Esophagus squamous epithelium (tissue), 4 donors: ENCODE data around the gene PALD1.

Source experiments
- POLR2A ChIP-seq, 4 donors: fragments of 450-650 bp; IDR thresholded peaks; one replicate each; pipeline ENCODE4 v1.6.1; 2017; ENCODE audit warnings: antibody characterized with exemption in 4 of 4, mild to moderate bottlenecking in 4 of 4, moderate library complexity in 3 of 4
- TF ChIP-seq, protein P1 (sequence below), 6 experiments: fragments of 450-650 bp in 4 of 6; fragments of 200-600 bp in 2 of 6; sonication (generic) in 2 of 6; IDR thresholded peaks; one replicate each; pipeline ENCODE4 v1.5.1; 2016 to 2019; ENCODE audit warnings: antibody characterized with exemption in 6 of 6, mild to moderate bottlenecking in 4 of 6, moderate library complexity in 4 of 6

DNA sequence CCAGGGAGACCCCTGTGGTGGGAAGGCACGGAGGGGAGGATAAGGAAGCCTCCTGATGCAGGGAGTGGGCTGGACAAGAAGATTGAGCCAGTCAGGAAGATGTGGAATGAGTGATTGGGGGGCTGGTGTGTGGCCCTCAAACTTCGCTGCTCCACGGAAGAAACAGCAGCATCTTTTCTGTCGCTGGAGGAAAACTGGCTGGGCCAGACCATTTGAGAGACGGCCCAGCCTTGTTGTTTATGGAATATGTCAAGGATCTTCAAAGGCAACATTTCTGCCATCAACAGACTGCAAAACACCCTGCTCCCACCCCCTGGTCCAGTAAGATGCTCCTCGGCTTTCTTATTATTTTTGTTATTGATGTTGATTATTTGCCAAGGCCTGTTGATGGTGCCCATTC, 29.4 kb downstream of the PALD1 start:
- TF ChIP-seq, protein P1, sequence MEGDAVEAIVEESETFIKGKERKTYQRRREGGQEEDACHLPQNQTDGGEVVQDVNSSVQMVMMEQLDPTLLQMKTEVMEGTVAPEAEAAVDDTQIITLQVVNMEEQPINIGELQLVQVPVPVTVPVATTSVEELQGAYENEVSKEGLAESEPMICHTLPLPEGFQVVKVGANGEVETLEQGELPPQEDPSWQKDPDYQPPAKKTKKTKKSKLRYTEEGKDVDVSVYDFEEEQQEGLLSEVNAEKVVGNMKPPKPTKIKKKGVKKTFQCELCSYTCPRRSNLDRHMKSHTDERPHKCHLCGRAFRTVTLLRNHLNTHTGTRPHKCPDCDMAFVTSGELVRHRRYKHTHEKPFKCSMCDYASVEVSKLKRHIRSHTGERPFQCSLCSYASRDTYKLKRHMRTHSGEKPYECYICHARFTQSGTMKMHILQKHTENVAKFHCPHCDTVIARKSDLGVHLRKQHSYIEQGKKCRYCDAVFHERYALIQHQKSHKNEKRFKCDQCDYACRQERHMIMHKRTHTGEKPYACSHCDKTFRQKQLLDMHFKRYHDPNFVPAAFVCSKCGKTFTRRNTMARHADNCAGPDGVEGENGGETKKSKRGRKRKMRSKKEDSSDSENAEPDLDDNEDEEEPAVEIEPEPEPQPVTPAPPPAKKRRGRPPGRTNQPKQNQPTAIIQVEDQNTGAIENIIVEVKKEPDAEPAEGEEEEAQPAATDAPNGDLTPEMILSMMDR (IDR thresholded peaks at IDR 0.05), result no peak
- TF ChIP-seq POLR2A (IDR thresholded peaks at IDR 0.05), result no peak
